ENCODE results near the gene SLC39A3. TPM values are rescaled to one million over a fixed set of nuclear protein-coding genes. Genes with fewer than 3 reads are reported as not detected.

SLC39A3 gene
- total and polyA plus RNA-seq, 2 experiments from 2014 or later: 33.5 to 47.4 TPM

DNA sequence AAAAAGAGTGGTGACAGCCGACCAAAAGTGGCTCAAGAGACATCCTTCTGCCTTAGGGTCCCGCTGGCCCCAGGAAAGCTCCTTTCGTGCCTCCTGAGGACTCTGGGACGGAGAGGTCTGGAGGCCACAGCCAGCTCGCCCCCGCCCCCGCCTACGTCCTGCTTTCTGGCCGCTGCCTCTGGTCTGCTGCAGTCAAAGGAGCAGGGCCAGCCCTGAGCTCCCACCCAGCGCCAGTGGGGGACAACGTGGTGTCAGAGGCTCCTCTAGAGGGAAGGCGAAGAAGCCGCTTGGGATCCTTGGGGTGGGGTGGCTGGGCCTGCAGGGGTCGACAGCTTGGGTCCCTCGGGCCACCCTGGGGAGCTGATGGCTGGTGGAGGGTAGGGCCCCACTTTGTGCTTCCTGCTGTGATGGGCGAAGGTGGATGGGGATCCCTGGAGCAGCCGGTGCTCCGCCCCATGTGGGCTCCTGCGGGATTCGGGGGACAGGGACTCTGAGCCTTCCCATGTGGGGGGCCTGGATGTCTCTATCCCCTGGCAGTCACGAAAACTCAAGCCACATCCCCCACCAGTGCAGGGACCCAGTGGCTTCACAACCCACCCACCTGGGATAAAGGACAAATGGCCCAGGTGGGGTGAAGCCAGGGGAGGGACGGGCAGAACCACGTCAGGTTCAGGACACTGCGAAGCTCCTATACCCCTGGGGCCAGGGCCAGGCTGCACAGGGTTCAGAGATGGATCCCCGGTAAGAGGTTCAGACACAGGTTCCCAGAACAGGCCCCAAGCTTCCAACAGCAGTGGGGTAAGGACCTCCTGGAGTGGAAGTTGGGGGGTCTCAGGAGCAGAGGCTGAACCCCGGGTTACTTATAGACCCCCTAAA is 9.6 kb downstream of the SLC39A3 start (continued):
- TF ChIP-seq CREB1 (CRISPR knock-in tag; IDR thresholded peaks at IDR 0.05; ENCODE audit: low read depth): no peak
- TF ChIP-seq EZH2phosphoT487 (IDR thresholded peaks at IDR 0.05; ENCODE audit: unreplicated experiment): no peak

DNA sequence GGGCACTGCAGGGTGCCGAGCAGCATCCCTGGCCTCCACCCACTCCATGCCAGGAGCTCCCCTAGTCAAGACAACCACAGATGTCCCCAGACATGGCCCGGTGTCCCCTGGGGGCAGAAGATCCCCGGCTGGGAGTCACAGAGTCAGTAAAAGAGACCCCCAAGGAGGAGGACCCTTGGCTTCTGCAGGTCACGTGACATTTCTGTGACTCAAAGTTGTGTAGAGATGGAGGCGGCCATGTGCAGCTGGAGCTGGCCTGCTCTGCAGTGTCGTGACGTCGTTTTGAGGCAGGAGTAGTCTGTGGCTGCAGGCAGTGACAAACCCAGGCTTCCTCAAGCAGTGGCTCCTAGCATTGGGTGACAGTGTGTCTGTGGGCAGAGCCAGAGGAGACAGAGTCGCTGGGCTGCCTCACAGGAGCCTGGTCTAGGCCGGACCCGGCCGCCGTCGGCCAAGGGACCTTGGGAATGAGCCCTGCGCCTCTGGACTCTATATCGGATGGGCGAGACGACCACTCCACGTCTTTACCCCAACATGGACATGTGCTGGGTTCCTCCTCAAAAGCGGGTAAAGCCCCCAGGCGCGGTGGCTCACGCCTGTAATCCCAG is 10.9 kb downstream of the SLC39A3 start:
- Histone ChIP-seq H3K4me3 (no peak overlapping the region), H3F3A (replicated peaks; ENCODE audit: low read depth) (no peaks in the 10 kb centered on the region), H3K4me1 (ENCODE audit: insufficient read depth) (no peaks in the 10 kb centered on the region), H3K36me3 (ENCODE audit: insufficient read depth) (no peaks in the 10 kb centered on the region), H3K4me2 (no peak overlapping the region), H3K9me2 (ENCODE audit: insufficient read depth) (no peaks in the 10 kb centered on the region), H3K79me2 (replicated peaks; ENCODE audit: insufficient read depth) (no peaks in the 10 kb centered on the region), H3K27me3 (ENCODE audit: insufficient read depth) (no peaks in the 10 kb centered on the region), H4K20me1 (replicated peaks; ENCODE audit: insufficient read depth) (no peaks in the 10 kb centered on the region; the same call in 1 of the 2 replicates), H2AFZ (no peak overlapping the region), H3K27ac (ENCODE audit: low read depth) (no peak overlapping the region)
- Mint-ChIP-seq H3K4me3 (no peak overlapping the region), H3K4me1 (peaks cover 9% of the 10 kb centered on the region), H3K36me3 (ENCODE audit: low read depth) (peaks cover 3% of the 10 kb centered on the region; the same call in 2 of the 3 replicates), H3K27me3 (ENCODE audit: insufficient read depth, low read depth, poor library complexity) (peaks cover 32% of the 10 kb centered on the region), H3K27ac (no peak overlapping the region), H3K9me3 (no peaks in the 10 kb centered on the region)
- ATAC-seq (no peak), DNase-seq (ENCODE audit: low spot score) (no peak)
- TF ChIP-seq STAT1 (IDR thresholded peaks at IDR 0.05; ENCODE audit: unreplicated experiment) (no peak), JUNB (IDR thresholded peaks at IDR 0.05; ENCODE audit: unreplicated experiment) (no peak), ZNF114 (CRISPR knock-in tag; IDR thresholded peaks at IDR 0.05) (no peak), EZH2 (IDR thresholded peaks at IDR 0.05; ENCODE audit: low read depth, unreplicated experiment) (no peak), POLR2AphosphoS5 (IDR thresholded peaks at IDR 0.05; ENCODE audit: low read depth) (no peak), EZH2phosphoT487 (IDR thresholded peaks at IDR 0.05; ENCODE audit: unreplicated experiment) (no peak)
- TF ChIP-seq, protein P1, sequence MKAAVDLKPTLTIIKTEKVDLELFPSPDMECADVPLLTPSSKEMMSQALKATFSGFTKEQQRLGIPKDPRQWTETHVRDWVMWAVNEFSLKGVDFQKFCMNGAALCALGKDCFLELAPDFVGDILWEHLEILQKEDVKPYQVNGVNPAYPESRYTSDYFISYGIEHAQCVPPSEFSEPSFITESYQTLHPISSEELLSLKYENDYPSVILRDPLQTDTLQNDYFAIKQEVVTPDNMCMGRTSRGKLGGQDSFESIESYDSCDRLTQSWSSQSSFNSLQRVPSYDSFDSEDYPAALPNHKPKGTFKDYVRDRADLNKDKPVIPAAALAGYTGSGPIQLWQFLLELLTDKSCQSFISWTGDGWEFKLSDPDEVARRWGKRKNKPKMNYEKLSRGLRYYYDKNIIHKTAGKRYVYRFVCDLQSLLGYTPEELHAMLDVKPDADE (IDR thresholded peaks at IDR 0.05): no peak
- TF ChIP-seq, protein P2, sequence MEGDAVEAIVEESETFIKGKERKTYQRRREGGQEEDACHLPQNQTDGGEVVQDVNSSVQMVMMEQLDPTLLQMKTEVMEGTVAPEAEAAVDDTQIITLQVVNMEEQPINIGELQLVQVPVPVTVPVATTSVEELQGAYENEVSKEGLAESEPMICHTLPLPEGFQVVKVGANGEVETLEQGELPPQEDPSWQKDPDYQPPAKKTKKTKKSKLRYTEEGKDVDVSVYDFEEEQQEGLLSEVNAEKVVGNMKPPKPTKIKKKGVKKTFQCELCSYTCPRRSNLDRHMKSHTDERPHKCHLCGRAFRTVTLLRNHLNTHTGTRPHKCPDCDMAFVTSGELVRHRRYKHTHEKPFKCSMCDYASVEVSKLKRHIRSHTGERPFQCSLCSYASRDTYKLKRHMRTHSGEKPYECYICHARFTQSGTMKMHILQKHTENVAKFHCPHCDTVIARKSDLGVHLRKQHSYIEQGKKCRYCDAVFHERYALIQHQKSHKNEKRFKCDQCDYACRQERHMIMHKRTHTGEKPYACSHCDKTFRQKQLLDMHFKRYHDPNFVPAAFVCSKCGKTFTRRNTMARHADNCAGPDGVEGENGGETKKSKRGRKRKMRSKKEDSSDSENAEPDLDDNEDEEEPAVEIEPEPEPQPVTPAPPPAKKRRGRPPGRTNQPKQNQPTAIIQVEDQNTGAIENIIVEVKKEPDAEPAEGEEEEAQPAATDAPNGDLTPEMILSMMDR (conservative IDR thresholded peaks at IDR 0.05; ENCODE audit: low read depth in 2 of 2): no peak
- TF ChIP-seq, protein P3, sequence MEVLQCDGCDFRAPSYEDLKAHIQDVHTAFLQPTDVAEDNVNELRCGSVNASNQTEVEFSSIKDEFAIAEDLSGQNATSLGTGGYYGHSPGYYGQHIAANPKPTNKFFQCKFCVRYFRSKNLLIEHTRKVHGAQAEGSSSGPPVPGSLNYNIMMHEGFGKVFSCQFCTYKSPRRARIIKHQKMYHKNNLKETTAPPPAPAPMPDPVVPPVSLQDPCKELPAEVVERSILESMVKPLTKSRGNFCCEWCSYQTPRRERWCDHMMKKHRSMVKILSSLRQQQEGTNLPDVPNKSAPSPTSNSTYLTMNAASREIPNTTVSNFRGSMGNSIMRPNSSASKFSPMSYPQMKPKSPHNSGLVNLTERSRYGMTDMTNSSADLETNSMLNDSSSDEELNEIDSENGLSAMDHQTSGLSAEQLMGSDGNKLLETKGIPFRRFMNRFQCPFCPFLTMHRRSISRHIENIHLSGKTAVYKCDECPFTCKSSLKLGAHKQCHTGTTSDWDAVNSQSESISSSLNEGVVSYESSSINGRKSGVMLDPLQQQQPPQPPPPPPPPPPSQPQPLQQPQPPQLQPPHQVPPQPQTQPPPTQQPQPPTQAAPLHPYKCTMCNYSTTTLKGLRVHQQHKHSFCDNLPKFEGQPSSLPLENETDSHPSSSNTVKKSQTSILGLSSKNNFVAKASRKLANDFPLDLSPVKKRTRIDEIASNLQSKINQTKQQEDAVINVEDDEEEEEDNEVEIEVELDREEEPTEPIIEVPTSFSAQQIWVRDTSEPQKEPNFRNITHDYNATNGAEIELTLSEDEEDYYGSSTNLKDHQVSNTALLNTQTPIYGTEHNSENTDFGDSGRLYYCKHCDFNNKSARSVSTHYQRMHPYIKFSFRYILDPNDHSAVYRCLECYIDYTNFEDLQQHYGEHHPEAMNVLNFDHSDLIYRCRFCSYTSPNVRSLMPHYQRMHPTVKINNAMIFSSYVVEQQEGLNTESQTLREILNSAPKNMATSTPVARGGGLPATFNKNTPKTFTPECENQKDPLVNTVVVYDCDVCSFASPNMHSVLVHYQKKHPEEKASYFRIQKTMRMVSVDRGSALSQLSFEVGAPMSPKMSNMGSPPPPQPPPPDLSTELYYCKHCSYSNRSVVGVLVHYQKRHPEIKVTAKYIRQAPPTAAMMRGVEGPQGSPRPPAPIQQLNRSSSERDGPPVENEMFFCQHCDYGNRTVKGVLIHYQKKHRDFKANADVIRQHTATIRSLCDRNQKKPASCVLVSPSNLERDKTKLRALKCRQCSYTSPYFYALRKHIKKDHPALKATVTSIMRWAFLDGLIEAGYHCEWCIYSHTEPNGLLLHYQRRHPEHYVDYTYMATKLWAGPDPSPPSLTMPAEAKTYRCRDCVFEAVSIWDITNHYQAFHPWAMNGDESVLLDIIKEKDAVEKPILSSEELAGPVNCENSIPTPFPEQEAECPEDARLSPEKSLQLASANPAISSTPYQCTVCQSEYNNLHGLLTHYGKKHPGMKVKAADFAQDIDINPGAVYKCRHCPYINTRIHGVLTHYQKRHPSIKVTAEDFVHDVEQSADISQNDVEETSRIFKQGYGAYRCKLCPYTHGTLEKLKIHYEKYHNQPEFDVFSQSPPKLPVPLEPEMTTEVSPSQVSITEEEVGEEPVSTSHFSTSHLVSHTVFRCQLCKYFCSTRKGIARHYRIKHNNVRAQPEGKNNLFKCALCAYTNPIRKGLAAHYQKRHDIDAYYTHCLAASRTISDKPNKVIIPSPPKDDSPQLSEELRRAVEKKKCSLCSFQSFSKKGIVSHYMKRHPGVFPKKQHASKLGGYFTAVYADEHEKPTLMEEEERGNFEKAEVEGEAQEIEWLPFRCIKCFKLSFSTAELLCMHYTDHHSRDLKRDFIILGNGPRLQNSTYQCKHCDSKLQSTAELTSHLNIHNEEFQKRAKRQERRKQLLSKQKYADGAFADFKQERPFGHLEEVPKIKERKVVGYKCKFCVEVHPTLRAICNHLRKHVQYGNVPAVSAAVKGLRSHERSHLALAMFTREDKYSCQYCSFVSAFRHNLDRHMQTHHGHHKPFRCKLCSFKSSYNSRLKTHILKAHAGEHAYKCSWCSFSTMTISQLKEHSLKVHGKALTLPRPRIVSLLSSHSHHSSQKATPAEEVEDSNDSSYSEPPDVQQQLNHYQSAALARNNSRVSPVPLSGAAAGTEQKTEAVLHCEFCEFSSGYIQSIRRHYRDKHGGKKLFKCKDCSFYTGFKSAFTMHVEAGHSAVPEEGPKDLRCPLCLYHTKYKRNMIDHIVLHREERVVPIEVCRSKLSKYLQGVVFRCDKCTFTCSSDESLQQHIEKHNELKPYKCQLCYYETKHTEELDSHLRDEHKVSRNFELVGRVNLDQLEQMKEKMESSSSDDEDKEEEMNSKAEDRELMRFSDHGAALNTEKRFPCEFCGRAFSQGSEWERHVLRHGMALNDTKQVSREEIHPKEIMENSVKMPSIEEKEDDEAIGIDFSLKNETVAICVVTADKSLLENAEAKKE (CRISPR knock-in tag; IDR thresholded peaks at IDR 0.05): no peak
- TF ChIP-seq, protein P4, sequence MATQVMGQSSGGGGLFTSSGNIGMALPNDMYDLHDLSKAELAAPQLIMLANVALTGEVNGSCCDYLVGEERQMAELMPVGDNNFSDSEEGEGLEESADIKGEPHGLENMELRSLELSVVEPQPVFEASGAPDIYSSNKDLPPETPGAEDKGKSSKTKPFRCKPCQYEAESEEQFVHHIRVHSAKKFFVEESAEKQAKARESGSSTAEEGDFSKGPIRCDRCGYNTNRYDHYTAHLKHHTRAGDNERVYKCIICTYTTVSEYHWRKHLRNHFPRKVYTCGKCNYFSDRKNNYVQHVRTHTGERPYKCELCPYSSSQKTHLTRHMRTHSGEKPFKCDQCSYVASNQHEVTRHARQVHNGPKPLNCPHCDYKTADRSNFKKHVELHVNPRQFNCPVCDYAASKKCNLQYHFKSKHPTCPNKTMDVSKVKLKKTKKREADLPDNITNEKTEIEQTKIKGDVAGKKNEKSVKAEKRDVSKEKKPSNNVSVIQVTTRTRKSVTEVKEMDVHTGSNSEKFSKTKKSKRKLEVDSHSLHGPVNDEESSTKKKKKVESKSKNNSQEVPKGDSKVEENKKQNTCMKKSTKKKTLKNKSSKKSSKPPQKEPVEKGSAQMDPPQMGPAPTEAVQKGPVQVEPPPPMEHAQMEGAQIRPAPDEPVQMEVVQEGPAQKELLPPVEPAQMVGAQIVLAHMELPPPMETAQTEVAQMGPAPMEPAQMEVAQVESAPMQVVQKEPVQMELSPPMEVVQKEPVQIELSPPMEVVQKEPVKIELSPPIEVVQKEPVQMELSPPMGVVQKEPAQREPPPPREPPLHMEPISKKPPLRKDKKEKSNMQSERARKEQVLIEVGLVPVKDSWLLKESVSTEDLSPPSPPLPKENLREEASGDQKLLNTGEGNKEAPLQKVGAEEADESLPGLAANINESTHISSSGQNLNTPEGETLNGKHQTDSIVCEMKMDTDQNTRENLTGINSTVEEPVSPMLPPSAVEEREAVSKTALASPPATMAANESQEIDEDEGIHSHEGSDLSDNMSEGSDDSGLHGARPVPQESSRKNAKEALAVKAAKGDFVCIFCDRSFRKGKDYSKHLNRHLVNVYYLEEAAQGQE (IDR thresholded peaks at IDR 0.05; ENCODE audit: unreplicated experiment): no peak

Measured in GM23338 (cell line).